Suprapubic skin (tissue), 3 donors: ENCODE data around the gene ZNF778.

Experiments used
- CTCF ChIP-seq, 2 donors: fragments of 200-600 bp in 1 of 2; fragments of 450-650 bp in 1 of 2; sonication (generic) in 1 of 2; IDR thresholded peaks; one replicate each; pipeline ENCODE4 v1.5.1; 2016 to 2019; ENCODE audit warnings: antibody characterized with exemption in 2 of 2, mild to moderate bottlenecking in 1 of 2, moderate library complexity in 1 of 2
- EP300 ChIP-seq: sonication (generic); formaldehyde crosslinking; IDR thresholded peaks from one replicate; pipeline ENCODE4 v1.6.1; 2017; ENCODE audit warnings: antibody characterized with exemption

- TF ChIP-seq CTCF (IDR thresholded peaks at IDR 0.05) (no peak), EP300 (no peak)
These were observed 25.7 kb upstream of the ZNF778 start for GRCh38 chr16:89191901-89192185.
